ENCODE data around the gene RPF1.
A peak's percentile ranks its signal among the peaks of the same experiment; 100 is the strongest.

The RPF1 gene

DNA sequence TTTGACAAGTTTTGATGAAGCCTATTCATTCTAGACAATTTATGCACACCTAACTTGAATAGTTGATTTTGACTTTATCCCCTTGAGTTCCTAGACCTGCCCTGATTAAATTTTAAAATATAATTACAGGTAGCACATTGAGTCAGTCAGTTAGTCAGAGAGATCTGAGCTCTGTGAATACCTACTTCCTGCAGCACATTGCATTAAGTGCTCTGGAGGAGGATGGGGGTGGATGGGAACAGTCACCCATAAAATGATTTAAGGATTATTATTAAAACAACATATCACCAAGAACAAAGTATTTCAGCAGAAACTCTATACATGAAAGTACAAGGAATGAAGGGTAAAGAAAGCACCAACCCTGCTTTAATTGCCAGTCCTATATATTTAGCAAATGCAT lies 11.8 kb upstream of the RPF1 start:
- CTCF ChIA-PET = interaction anchor here (1.3 kb wide), 1 partner anchor 25 kb away, joined by 4 read pairs; no protein-coding TSS in a partner anchor
- TF ChIP-seq, protein P1, sequence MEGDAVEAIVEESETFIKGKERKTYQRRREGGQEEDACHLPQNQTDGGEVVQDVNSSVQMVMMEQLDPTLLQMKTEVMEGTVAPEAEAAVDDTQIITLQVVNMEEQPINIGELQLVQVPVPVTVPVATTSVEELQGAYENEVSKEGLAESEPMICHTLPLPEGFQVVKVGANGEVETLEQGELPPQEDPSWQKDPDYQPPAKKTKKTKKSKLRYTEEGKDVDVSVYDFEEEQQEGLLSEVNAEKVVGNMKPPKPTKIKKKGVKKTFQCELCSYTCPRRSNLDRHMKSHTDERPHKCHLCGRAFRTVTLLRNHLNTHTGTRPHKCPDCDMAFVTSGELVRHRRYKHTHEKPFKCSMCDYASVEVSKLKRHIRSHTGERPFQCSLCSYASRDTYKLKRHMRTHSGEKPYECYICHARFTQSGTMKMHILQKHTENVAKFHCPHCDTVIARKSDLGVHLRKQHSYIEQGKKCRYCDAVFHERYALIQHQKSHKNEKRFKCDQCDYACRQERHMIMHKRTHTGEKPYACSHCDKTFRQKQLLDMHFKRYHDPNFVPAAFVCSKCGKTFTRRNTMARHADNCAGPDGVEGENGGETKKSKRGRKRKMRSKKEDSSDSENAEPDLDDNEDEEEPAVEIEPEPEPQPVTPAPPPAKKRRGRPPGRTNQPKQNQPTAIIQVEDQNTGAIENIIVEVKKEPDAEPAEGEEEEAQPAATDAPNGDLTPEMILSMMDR (IDR thresholded peaks at IDR 0.05; ENCODE audit: insufficient read depth, low read length, missing control alignments) = no peak

DNA sequence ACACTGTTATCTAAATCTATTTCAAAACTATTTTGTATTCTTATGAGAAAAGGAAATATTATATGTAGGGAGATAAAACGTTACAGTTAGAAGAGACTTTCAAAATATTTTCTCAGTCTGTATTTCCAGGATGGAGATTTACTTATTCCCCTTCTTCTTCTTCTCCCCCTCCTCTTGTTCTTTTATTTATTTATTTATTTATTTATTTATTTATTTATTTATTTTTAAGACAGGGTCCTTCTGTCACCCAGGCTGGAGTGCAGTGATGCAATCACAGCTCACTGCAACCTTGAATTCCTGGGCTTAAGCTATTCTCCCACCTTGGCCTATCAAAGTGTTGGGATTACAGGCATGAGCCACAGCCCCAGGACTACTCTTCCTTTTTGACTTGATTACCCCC lies 2.8 kb upstream of the RPF1 start:
- H3K4me3 ChIP-seq (ENCODE audit: low read depth, low read length) = no peak overlapping the region
- ChIA-PET CTCF (no interaction called here), POLR2A (no interaction called here)
- TF ChIP-seq, protein P1 (IDR thresholded peaks at IDR 0.05; ENCODE audit: insufficient read depth, low read length, missing control alignments) = no peak
- DNase-seq (ENCODE audit: low read depth, low spot score) = no peak

More for the DNA sequence above, 11.8 kb upstream of the RPF1 start:
- no peak overlapping the region for H3K4me3 ChIP-seq (ENCODE audit: low read depth, low read length)
- POLR2A ChIA-PET = no interaction called here
- DNase-seq (ENCODE audit: low read depth, low spot score) = no peak

GRCh38 chr1:84479998-84480397 lies 932 bp downstream of the RPF1 start:
- CTCF ChIA-PET = interaction anchor here (0.8 to 3.1 kb wide), 13 partner anchors 8 to 339 kb away, joined by 3 to 17 read pairs (median 4); partner anchors contain the start of gene CTBS
- POLR2A ChIA-PET = interaction anchor here (1.6 to 1.8 kb wide), 3 partner anchors 23 to 119 kb away, joined by 4 to 9 read pairs (median 6); partner anchors contain the start of genes GNG5 and SPATA1

DNA sequence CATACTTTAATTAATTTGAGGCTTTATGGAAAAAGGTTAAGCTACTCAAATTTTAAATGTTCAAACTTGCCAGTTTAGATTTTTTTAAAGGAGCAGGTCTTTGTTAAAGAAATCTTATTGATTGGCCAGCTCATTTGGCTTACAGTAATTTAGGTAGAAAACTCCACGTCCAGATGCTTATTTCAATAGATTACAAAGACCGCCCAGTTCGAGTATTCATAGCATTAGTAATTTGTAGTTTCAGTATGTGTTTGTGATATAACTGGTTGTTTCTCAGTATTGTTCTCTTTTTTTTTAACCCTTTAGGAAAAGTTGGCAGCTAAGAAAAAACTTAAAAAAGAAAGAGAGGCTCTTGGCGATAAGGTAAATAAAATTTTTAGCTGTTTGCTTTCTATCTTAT lies 1.6 kb downstream of the RPF1 start:
- CTCF ChIA-PET = interaction anchor here (0.8 to 3.1 kb wide), 12 partner anchors 9 to 340 kb away, joined by 3 to 17 read pairs (median 4); partner anchors contain the start of gene CTBS
- POLR2A ChIA-PET = interaction anchor here (1.6 to 1.8 kb wide), 2 partner anchors 24 to 25 kb away, joined by 4 to 6 read pairs; partner anchors contain the start of genes GNG5 and SPATA1
- DNase-seq (ENCODE audit: low read depth, low spot score) = no peak
- TF ChIP-seq, protein P1 (IDR thresholded peaks at IDR 0.05; ENCODE audit: insufficient read depth, low read length, missing control alignments) = no peak
- peak overlapping the region; percentile 3; the same call in 1 of the 2 replicates for H3K4me3 ChIP-seq (ENCODE audit: low read depth, low read length)

More at GRCh38 chr1:84479998-84480397, 932 bp downstream of the RPF1 start:
- no peak for DNase-seq (ENCODE audit: low read depth, low spot score)
- TF ChIP-seq, protein P1 (IDR thresholded peaks at IDR 0.05; ENCODE audit: insufficient read depth, low read length, missing control alignments) = no peak
- peak overlapping the region; percentile 81 for H3K4me3 ChIP-seq (ENCODE audit: low read depth, low read length)

DNA sequence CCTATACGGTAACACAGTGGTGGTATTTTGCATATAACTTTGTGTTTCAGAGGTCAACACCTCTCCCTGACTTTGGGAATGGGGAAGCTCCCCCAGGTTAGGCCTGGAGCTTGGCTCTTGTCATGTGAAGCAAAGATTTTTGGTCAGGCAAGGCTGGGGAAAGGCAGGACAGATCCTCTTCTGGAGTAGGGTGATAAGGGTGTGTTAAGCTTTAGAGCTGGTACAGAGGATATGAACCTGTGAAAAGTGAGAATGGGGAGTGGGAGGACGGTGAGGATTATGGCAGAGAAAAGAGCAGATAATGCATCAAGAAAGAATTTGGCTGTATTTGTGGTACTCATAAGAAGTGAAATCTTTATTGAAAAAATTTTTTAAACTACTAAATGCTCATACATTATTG lies 2.3 kb downstream of the RPF1 start:
- DNase-seq (ENCODE audit: low read depth, low spot score) = no peak
- H3K4me3 ChIP-seq (ENCODE audit: low read depth, low read length) = no peak overlapping the region
- TF ChIP-seq, protein P1 (IDR thresholded peaks at IDR 0.05; ENCODE audit: insufficient read depth, low read length, missing control alignments) = no peak
- POLR2A ChIA-PET = interaction anchor here (0.5 to 1.8 kb wide), 2 partner anchors 25 to 1090 kb away, joined by 4 to 5 read pairs; partner anchors contain the start of genes GNG5 and SPATA1
- CTCF ChIA-PET = interaction anchor here (1.0 to 3.1 kb wide), 8 partner anchors 8 to 295 kb away, joined by 3 to 17 read pairs (median 4); no protein-coding TSS in a partner anchor

DNA sequence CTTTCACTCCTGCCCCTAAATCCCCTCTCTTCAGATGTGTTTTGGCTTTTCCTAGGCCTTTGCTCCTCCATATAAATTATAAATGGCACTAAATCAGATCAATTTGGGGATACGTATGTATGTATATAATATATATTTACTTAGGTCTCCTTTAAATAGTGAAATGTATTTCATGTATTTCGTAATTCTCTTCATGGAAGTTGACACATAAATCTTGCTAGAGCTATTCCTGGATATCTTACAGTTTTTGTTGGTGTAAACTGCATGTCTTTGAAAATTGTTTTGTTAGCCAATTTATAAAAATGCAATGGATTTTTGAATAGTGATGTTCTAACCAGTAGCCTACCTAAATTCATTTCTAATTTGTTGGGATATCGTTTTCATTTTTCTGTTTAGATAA lies 9.0 kb downstream of the RPF1 start:
- no peak overlapping the region for H3K4me3 ChIP-seq (ENCODE audit: low read depth, low read length)
- TF ChIP-seq, protein P1 (IDR thresholded peaks at IDR 0.05; ENCODE audit: insufficient read depth, low read length, missing control alignments) = no peak
- ChIA-PET POLR2A (no interaction called here), CTCF (no interaction called here)
- no peak for DNase-seq (ENCODE audit: low read depth, low spot score)
